HepG2 (cell line): ENCODE measurements around the gene BCL6. TPM values are rescaled to one million over a fixed set of nuclear protein-coding genes. Genes with fewer than 3 reads are reported as not detected.

ENCODE experiments used
- ASH2L ChIP-seq: fragments of 300-600, 200-600 bp; sonication (generic); IDR thresholded peaks from 2 replicates; pipeline ENCODE4 v1.7.0; 2017; ENCODE audit warnings: low read depth, mild to moderate bottlenecking, moderate library complexity, mixed read lengths, low read length; ENCODE audit not compliant: insufficient read length
- E2F1 ChIP-seq: sonication (generic); formaldehyde crosslinking; IDR thresholded peaks from 2 replicates; pipeline ENCODE4 v1.5.0; 2020; ENCODE audit warnings: missing genetic modification reagents
- FOXA3 ChIP-seq: IDR thresholded peaks from 2 replicates; pipeline ENCODE4 v1.6.1; 2016; ENCODE audit warnings: missing genetic modification reagents, missing compliant biosample characterization
- IKZF1 ChIP-seq: fragments of 450-650 bp; IDR thresholded peaks from 2 replicates; pipeline ENCODE4 v1.7.1; 2016
- IRX3 ChIP-seq: sonication (generic); formaldehyde crosslinking; IDR thresholded peaks from 2 replicates; pipeline ENCODE4 v1.8.1; 2023; ENCODE audit warnings: mild to moderate bottlenecking, low read depth, missing genetic modification reagents, borderline replicate concordance
- JUND ChIP-seq: sonication (generic); formaldehyde crosslinking; IDR thresholded peaks from 2 replicates; pipeline ENCODE4 v1.8.0; 2022; ENCODE audit warnings: mild to moderate bottlenecking, missing genetic modification reagents
- KLF15 ChIP-seq: sonication (generic); formaldehyde crosslinking; IDR thresholded peaks from 2 replicates; pipeline ENCODE4 v1.8.1; 2023; ENCODE audit warnings: borderline replicate concordance, mild to moderate bottlenecking, inconsistent platforms, missing genetic modification reagents, mixed read lengths
- NFKBIZ ChIP-seq: IDR thresholded peaks from 2 replicates; pipeline ENCODE4 v1.6.1; 2018; ENCODE audit warnings: missing genetic modification reagents, missing compliant biosample characterization
- POLR2G ChIP-seq: fragments of 200-400 bp; formaldehyde crosslinking; IDR thresholded peaks from 2 replicates; pipeline ENCODE4 v1.6.1; 2018; ENCODE audit warnings: mild to moderate bottlenecking, low read depth, low read length, moderate library complexity
- SIN3B ChIP-seq: fragments of 150-350 bp; IDR thresholded peaks from 2 replicates; pipeline ENCODE4 v1.6.1; 2014; ENCODE audit warnings: low read length
- SNAI1 ChIP-seq: sonication (generic); formaldehyde crosslinking; IDR thresholded peaks from 2 replicates; pipeline ENCODE4 v1.5.0; 2020; ENCODE audit warnings: mild to moderate bottlenecking, missing genetic modification reagents, borderline replicate concordance
- TEAD3 ChIP-seq: optimal IDR thresholded peaks from 2 replicates; pipeline ENCODE3; 2016; ENCODE audit warnings: borderline replicate concordance
- TOE1 ChIP-seq: sonication (generic); formaldehyde crosslinking; IDR thresholded peaks from 2 replicates; pipeline ENCODE4 v1.4.0; 2020; ENCODE audit warnings: mild to moderate bottlenecking, missing genetic modification reagents
- ZBTB4 ChIP-seq: sonication (generic); formaldehyde crosslinking; IDR thresholded peaks from 2 replicates; pipeline ENCODE4 v1.4.0; 2020; ENCODE audit warnings: missing genetic modification reagents, mild to moderate bottlenecking, borderline replicate concordance
- ZFYVE20 ChIP-seq: sonication (generic); formaldehyde crosslinking; IDR thresholded peaks from 2 replicates; pipeline ENCODE4 v1.8.0; 2023; ENCODE audit warnings: low read depth, mild to moderate bottlenecking, moderate library complexity, missing genetic modification reagents, borderline replicate concordance
- ZNF136 ChIP-seq: sonication (generic); formaldehyde crosslinking; IDR thresholded peaks from 2 replicates; pipeline ENCODE4 v1.8.1; 2022; ENCODE audit warnings: low read depth, mild to moderate bottlenecking, moderate library complexity, missing genetic modification reagents
- ZNF205 ChIP-seq: IDR thresholded peaks from 2 replicates; pipeline ENCODE4 v1.6.1; 2018; ENCODE audit warnings: missing biosample characterization, missing genetic modification reagents
- ZNF589 ChIP-seq: sonication (generic); formaldehyde crosslinking; conservative IDR thresholded peaks from 2 replicates; pipeline ENCODE4 v1.8.0; 2022; ENCODE audit warnings: mild to moderate bottlenecking, moderate library complexity, missing genetic modification reagents
- ZNF615 ChIP-seq: sonication (generic); formaldehyde crosslinking; IDR thresholded peaks from 2 replicates; pipeline ENCODE4 v1.5.0; 2020; ENCODE audit warnings: mild to moderate bottlenecking, missing genetic modification reagents, borderline replicate concordance
- ZNF75D ChIP-seq: sonication (generic); formaldehyde crosslinking; IDR thresholded peaks from 2 replicates; pipeline ENCODE4 v1.8.1; 2023; ENCODE audit warnings: missing genetic modification reagents, mild to moderate bottlenecking, borderline replicate concordance
- ZNF781 ChIP-seq: sonication (generic); formaldehyde crosslinking; IDR thresholded peaks from 2 replicates; pipeline ENCODE4 v1.5.1; 2020; ENCODE audit warnings: borderline replicate concordance, mild to moderate bottlenecking, missing genetic modification reagents; ENCODE audit errors: not compliant biosample characterization
- ZSCAN20 ChIP-seq: sonication (generic); formaldehyde crosslinking; IDR thresholded peaks from 2 replicates; pipeline ENCODE4 v1.4.0; 2020; ENCODE audit warnings: missing genetic modification reagents, mild to moderate bottlenecking, borderline replicate concordance
- polyA plus RNA-seq, 8 experiments: library from polyadenylated mRNA; depleted of rRNA in 3 of 8; stranded (reverse) in 7 of 8; unstranded in 1 of 8; fragments of >200 nt; fragmentation: Illumina TruSeq in 4 of 8; extraction: Trizol in 4 of 8; gene quantifications; 2 replicates each; pipeline versions ENCODE4 v1.2.1 to v1.2.3, GENCODE V29; 2011 to 2016; ENCODE audit warnings: low read depth in 4 of 8, missing spikeins in 1 of 8, mixed read lengths in 1 of 8; ENCODE audit not compliant: insufficient read depth in 1 of 8
- total RNA-seq, 5 experiments: library from RNA; depleted of rRNA; stranded (reverse); fragments of >200 nt; fragmentation: Illumina TruSeq; extraction: Trizol; gene quantifications; 2 replicates each; pipeline ENCODE4 v1.2.3, GENCODE V29; 2016; ENCODE audit warnings: low read depth in 1 of 5
- TF ChIP-seq, protein P1 (sequence below): IDR thresholded peaks from 2 replicates; pipeline ENCODE4 v1.6.1; 2016; ENCODE audit warnings: missing compliant biosample characterization, missing genetic modification reagents, borderline replicate concordance
- TF ChIP-seq, protein P2 (sequence below): sonication (generic); formaldehyde crosslinking; IDR thresholded peaks from 2 replicates; pipeline ENCODE4 v1.5.0; 2020; ENCODE audit warnings: missing genetic modification reagents, mild to moderate bottlenecking, borderline replicate concordance

BCL6 gene
- total and polyA plus RNA-seq, 2 of the 13 experiments (the other 11 are each of a cell fraction or from before 2014, with no cell fraction given): 21.2 to 53.7 TPM

DNA sequence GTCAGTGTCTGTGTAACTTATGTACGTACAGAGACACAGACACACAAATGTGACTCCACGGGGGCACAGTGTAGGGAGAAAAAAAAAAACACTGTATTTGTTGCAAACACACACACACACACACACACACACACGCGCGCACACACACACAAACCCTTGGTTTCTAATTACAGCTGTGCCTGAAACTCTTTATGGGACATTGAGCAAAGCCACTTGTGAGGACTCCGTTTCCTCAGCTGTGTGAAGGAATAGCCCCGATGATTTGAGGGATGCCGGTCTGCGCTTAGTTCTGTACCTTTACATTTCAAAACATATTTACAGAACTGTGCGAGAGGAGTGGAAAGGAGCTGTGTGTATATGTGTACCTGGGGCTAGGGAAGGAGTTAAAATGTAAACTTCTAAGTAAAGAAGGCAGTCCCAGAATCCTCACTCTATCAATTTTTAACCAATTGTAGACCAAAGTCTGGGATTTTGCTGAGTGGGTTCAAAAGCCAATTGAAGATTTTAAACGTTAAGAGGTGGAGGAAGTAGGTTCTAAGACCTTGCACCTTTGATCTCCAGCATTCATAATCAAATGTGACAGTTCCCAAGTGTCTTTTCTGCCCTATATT, 5.3 kb upstream of the BCL6 start (continued):
- TF ChIP-seq ZNF615 (CRISPR knock-in tag): 0 out of 2 replicates have a peak, but pooled peaks have one; percentile 77
- TF ChIP-seq ZFYVE20: no peak
- TF ChIP-seq E2F1 (CRISPR knock-in tag): 0 out of 2 replicates have a peak, but pooled peaks have one; percentile 40
- TF ChIP-seq, protein P1, sequence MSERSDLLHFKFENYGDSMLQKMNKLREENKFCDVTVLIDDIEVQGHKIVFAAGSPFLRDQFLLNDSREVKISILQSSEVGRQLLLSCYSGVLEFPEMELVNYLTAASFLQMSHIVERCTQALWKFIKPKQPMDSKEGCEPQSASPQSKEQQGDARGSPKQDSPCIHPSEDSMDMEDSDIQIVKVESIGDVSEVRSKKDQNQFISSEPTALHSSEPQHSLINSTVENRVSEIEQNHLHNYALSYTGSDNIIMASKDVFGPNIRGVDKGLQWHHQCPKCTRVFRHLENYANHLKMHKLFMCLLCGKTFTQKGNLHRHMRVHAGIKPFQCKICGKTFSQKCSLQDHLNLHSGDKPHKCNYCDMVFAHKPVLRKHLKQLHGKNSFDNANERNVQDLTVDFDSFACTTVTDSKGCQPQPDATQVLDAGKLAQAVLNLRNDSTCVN (CRISPR knock-in tag): no peak
- peak; percentile 83 for TF ChIP-seq POLR2G
- TF ChIP-seq JUND (CRISPR knock-in tag): no peak
- no peak; the same call in 1 of the 2 replicates for TF ChIP-seq NFKBIZ (CRISPR knock-in tag)
- no peak for TF ChIP-seq IKZF1
- TF ChIP-seq ZNF781 (CRISPR knock-in tag): peak; percentile 87
- no peak; the same call in 1 of the 2 replicates for TF ChIP-seq TOE1
- TF ChIP-seq ZNF136: 0 out of 2 replicates have a peak, but pooled peaks have one; percentile 72
- TF ChIP-seq KLF15 (CRISPR knock-in tag): no peak
- 0 out of 2 replicates have a peak, but pooled peaks have one; percentile 48 for TF ChIP-seq ZNF205
- TF ChIP-seq ZNF75D (CRISPR knock-in tag): no peak
- TF ChIP-seq FOXA3 (CRISPR knock-in tag): peak; percentile 85
- TF ChIP-seq, protein P2, sequence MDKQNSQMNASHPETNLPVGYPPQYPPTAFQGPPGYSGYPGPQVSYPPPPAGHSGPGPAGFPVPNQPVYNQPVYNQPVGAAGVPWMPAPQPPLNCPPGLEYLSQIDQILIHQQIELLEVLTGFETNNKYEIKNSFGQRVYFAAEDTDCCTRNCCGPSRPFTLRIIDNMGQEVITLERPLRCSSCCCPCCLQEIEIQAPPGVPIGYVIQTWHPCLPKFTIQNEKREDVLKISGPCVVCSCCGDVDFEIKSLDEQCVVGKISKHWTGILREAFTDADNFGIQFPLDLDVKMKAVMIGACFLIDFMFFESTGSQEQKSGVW: no peak
- no peak for TF ChIP-seq IRX3 (CRISPR knock-in tag)
- peak; percentile 52; the same call in 1 of the 2 replicates for TF ChIP-seq ZBTB4 (CRISPR knock-in tag)
- no peak for TF ChIP-seq SIN3B
- no peak for TF ChIP-seq SNAI1 (CRISPR knock-in tag)
- peak; percentile 32 for TF ChIP-seq TEAD3 (CRISPR knock-in tag)
- TF ChIP-seq ASH2L: peak; percentile 93
- 0 out of 2 replicates have a peak, but pooled peaks have one; percentile 53 for TF ChIP-seq ZNF589 (CRISPR knock-in tag)
- TF ChIP-seq ZSCAN20 (CRISPR knock-in tag): no peak
